ENCODE data around the gene CPA5.

GRCh38 chr7:130415006-130415405 lies 70.4 kb downstream of the CPA5 start:
- TF ChIP-seq CTCF (IDR thresholded peaks at IDR 0.05) (no peak), POLR2A (IDR thresholded peaks at IDR 0.05) (no peak)

All from body of pancreas (tissue), 4 donors.